ENCODE data around the gene ACKR3.

DNA sequence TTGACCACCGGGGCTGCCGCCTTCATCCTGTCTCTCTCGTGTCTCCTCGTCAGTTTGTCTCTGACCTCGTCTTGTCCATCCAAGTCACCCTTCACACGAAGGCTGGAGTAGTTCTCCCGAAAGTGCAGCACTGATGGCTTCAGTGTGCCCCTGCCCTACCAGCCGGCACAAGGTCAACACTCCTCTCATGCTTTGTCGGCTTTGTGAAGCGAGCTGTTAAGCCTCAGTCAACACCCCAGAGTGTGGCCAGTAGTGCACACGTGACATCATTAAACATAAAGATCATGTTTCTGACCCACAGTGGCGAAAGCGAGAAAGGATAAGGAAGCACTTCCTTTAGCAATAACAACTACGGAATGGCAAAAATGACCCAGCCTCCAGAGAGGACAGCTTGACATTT, 23.2 kb downstream of the ACKR3 start:
- TF ChIP-seq, protein P1, sequence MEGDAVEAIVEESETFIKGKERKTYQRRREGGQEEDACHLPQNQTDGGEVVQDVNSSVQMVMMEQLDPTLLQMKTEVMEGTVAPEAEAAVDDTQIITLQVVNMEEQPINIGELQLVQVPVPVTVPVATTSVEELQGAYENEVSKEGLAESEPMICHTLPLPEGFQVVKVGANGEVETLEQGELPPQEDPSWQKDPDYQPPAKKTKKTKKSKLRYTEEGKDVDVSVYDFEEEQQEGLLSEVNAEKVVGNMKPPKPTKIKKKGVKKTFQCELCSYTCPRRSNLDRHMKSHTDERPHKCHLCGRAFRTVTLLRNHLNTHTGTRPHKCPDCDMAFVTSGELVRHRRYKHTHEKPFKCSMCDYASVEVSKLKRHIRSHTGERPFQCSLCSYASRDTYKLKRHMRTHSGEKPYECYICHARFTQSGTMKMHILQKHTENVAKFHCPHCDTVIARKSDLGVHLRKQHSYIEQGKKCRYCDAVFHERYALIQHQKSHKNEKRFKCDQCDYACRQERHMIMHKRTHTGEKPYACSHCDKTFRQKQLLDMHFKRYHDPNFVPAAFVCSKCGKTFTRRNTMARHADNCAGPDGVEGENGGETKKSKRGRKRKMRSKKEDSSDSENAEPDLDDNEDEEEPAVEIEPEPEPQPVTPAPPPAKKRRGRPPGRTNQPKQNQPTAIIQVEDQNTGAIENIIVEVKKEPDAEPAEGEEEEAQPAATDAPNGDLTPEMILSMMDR (conservative IDR thresholded peaks at IDR 0.05 in 1 of 2, IDR thresholded peaks at IDR 0.05 in 1 of 2; ENCODE audit: low read depth in 1 of 2, low read length in 2 of 2) = no peak
- no peak for TF ChIP-seq EZH2 (IDR thresholded peaks at IDR 0.05; ENCODE audit: low read length, missing control alignments)
